NCI-H2196 treated with DMSO at 0.1 percent for 48 hours (cell line): Measurements from ENCODE around the gene MSANTD1.

Experiments
- DNase-seq: peaks from one replicate; lab custom pipeline; 2025; ENCODE audit not compliant: unreplicated experiment; lab: John Stamatoyannopoulos, UW

MSANTD1 gene

GRCh38 chr4:3215733-3216132 is 33.2 kb upstream of the MSANTD1 start:
- DNase-seq, result no peak

GRCh38 chr4:3217266-3217665 is 31.7 kb upstream of the MSANTD1 start:
- no peak for DNase-seq

DNA sequence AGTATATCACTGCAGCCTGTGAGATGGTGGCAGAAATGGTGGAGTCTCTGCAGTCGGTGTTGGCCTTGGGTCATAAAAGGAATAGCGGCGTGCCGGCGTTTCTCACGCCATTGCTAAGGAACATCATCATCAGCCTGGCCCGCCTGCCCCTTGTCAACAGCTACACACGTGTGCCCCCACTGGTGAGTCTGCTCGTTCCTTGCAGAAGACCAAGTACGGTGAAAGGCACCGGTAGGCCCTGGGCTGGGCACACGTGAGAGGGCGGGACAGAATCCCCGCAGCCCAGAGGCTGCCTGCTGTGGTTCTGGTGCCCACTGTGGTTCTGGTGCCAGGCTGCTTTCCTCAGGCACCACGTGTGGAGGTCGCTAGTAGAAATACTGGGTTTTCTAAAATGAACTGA is 31.2 kb upstream of the MSANTD1 start:
- no peak for DNase-seq

- no peak for DNase-seq
Measured at GRCh38 chr4:3218824-3219760, 29.9 kb upstream of the MSANTD1 start.

DNA sequence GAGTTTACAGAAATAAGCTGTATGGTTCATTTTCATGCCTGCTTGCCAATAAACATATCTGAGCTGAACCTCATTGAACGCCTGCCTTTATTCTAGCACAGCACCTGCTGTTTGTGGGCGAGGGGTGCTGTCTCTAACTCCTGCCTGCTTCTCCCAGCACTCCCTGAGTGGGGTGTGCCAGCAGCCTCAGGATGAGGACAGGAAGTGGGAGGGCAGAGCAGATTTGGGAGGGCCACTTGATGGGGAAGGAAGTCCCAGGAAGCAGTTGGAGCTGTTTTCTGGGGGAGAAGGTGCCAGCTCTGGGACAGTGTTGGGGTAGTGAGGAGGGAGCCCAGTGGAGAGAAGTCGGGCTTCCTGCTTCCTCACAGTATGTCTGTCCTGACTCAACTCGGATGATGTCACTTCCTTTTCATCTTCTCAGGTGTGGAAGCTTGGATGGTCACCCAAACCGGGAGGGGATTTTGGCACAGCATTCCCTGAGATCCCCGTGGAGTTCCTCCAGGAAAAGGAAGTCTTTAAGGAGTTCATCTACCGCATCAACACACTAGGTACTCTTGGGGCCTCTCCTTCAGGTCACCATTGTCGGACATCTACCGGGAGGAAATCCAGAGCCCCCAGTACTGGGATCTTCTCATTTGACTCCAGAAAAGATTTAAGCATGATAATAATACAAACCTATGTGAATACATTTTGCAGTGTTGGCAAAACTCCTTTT is 29.0 kb upstream of the MSANTD1 start:
- no peak for DNase-seq

GRCh38 chr4:3220476-3221183 is 28.3 kb upstream of the MSANTD1 start:
- DNase-seq, result no peak

- no peak for DNase-seq
Measured at GRCh38 chr4:3221184-3221494, 27.8 kb upstream of the MSANTD1 start.

GRCh38 chr4:3221996-3222395 is 27.0 kb upstream of the MSANTD1 start:
- DNase-seq, result no peak

- DNase-seq, result no peak
Measured at GRCh38 chr4:3223346-3223745, 25.6 kb upstream of the MSANTD1 start.

DNA sequence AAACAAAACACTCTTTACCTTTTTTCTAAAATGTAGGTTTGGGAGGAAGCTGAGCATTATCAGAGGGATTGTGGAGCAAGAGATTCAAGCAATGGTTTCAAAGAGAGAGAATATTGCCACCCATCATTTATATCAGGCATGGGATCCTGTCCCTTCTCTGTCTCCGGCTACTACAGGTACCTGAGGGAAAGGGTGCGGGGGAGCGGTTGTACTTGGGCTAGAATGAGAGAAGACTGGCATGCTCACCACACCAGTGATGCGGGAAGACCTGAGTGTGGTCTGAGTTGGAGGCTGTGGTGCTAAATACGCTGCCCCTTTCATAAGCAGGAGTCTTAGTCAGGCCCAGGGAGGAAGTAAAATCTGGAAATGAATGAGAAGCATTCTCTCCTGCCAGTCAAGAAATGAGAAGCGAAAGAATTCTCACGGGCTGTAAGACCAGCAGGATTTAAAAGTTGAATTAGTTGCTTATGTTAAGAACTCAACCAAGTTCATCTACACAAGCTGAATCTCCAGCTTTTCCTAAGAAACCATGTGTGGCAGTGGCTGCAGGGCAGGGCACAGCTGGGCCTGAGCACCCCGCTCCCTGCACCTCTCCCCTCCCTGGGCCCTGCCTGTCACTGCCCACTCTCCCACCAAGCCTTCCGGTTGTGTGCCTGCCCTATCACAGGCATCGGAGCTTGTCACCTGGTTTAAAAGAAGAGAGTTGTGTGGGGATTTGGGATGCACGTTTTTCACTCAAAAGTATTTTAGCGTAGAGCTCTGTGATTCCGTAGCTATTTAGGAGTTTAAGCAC is 24.8 kb upstream of the MSANTD1 start:
- DNase-seq, result no peak

- DNase-seq, result no peak
Measured at GRCh38 chr4:3225071-3225850, 23.7 kb upstream of the MSANTD1 start.

- DNase-seq, result no peak
Measured at GRCh38 chr4:3225936-3226335, 23.0 kb upstream of the MSANTD1 start.

GRCh38 chr4:3226467-3226866 is 22.5 kb upstream of the MSANTD1 start:
- no peak for DNase-seq

- DNase-seq, result no peak
Measured at GRCh38 chr4:3226944-3227343, 22.0 kb upstream of the MSANTD1 start.

GRCh38 chr4:3227878-3228675 is 20.9 kb upstream of the MSANTD1 start:
- no peak for DNase-seq

DNA sequence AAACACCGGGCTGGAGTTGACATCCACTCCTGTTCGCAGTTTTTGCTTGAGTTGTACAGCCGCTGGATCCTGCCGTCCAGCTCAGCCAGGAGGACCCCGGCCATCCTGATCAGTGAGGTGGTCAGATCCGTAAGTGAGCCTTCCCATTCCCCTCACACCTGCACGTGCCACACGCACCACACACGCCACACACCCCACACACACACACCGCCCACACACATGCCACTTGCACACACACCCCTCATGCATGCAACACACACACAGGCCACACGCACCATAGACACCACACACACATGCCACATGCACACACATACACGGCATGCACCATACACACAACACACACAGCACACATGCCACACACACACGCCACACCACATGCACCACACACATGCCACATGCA is 20.1 kb upstream of the MSANTD1 start:
- no peak for DNase-seq

- DNase-seq, result no peak
Measured at GRCh38 chr4:3229328-3229727, 19.6 kb upstream of the MSANTD1 start.

DNA sequence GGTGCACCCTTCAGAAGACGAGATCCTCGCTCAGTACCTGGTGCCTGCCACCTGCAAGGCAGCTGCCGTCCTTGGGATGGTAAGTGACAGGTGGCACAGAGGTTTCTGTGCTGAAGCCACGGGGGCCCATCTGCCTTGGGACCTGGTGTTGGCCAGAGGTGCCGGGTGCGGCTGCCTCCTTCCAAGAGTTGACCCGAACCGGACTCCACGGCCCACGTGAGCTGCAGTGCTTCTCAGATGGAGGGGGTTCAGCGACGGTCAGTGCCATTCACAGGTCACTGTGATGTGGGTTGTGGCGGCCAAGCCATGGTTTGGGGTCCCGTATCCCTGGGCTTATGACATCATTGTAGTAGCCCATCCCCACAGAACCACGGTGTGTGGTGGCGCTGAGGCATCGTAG is 19.0 kb upstream of the MSANTD1 start:
- DNase-seq, result no peak

DNA sequence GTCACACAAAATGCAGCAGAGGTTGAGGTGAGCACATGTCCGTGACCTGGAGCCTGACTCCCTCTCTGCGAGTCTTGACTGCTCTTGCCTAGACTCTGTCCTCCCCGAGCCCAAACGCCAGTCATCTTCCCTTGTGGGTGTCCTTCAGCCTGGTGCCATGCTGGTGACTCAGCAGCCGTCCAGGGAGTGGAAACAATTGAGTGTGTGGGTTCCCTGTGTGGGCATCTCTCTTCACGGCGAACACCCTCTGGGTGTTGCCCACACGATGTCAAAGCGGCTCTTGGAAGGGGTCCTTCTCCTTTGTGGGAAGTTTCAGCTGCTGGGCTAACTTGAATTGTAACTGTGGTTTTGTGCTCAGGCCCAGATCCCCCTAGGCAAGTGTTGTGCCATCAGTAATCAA is 17.5 kb upstream of the MSANTD1 start:
- no peak for DNase-seq

GRCh38 chr4:3232001-3232400 is 17.0 kb upstream of the MSANTD1 start:
- no peak for DNase-seq
